Stimulated activated CD4-positive, alpha-beta T cell treated with anti-CD3 and anti-CD28 coated beads, Interleukin-2, amount 100 ng/mL, for 48 hours (primary cell): ENCODE measurements around the gene AKR1C2.
"Not testable (repeated sequence)": the region's sequence is repeated elsewhere in the genome, so short reads cannot be mapped to it uniquely, and the experiment has no call there.

Experiments
- DNase-seq, 2 donors: peaks; one replicate each; pipeline ENCODE4 v3.0.0-alpha.2; 2020

Gene AKR1C2

GRCh38 chr10:4984971-4985594 is 18.6 kb downstream of the AKR1C2 start:
- no peak for DNase-seq

GRCh38 chr10:4984223-4984622 is 19.4 kb downstream of the AKR1C2 start:
- no peak for DNase-seq

GRCh38 chr10:4983615-4984216 is 19.9 kb downstream of the AKR1C2 start:
- no peak for DNase-seq

- DNase-seq: no peak
Measured at GRCh38 chr10:4982764-4983226, 20.9 kb downstream of the AKR1C2 start.

- DNase-seq: peak in 1 of 2 donors; percentile 3
Measured at GRCh38 chr10:4981722-4982471, 21.8 kb downstream of the AKR1C2 start.

GRCh38 chr10:4980793-4981192 is 22.9 kb downstream of the AKR1C2 start:
- DNase-seq: no peak

- DNase-seq: no peak
Measured at GRCh38 chr10:4978870-4979269, 24.8 kb downstream of the AKR1C2 start.

GRCh38 chr10:4977025-4977424 is 26.6 kb downstream of the AKR1C2 start:
- no peak for DNase-seq

- not testable (repeated sequence) for DNase-seq
Measured at GRCh38 chr10:4974400-4974799, 29.3 kb downstream of the AKR1C2 start.

GRCh38 chr10:4973294-4973693 is 30.4 kb downstream of the AKR1C2 start:
- DNase-seq: not testable (repeated sequence)

GRCh38 chr10:4972369-4973142 is 31.1 kb downstream of the AKR1C2 start:
- DNase-seq: not testable (repeated sequence)

GRCh38 chr10:4970362-4970761 is 33.3 kb downstream of the AKR1C2 start:
- not testable (repeated sequence) for DNase-seq

GRCh38 chr10:4969289-4969688 is 34.4 kb downstream of the AKR1C2 start:
- DNase-seq: not testable (repeated sequence)

- DNase-seq: not testable (repeated sequence)
Measured at GRCh38 chr10:4967189-4967588, 36.5 kb downstream of the AKR1C2 start.

GRCh38 chr10:4965763-4966162 is 37.9 kb downstream of the AKR1C2 start:
- not testable (repeated sequence) for DNase-seq

GRCh38 chr10:4963815-4964154 is 39.9 kb downstream of the AKR1C2 start:
- not testable (repeated sequence) for DNase-seq

GRCh38 chr10:4962876-4963814 is 40.5 kb downstream of the AKR1C2 start, which contains the start of gene AKR1C1:
Gene AKR1C1 (plus strand): TSS chr10:4963415. CDS start chr10:4963445, 30 bp downstream.
- DNase-seq: not testable (repeated sequence)

GRCh38 chr10:4962308-4962707 is 41.3 kb downstream of the AKR1C2 start:
- not testable (repeated sequence) for DNase-seq

GRCh38 chr10:4961558-4961957 is 42.1 kb downstream of the AKR1C2 start:
- not testable (repeated sequence) for DNase-seq

- DNase-seq: not testable (repeated sequence)
Measured at GRCh38 chr10:4956955-4957645, 46.6 kb downstream of the AKR1C2 start.

GRCh38 chr10:4956088-4956487 is 47.6 kb downstream of the AKR1C2 start:
- DNase-seq: not testable (repeated sequence)
